Ascending aorta (tissue), 2 donors: ENCODE data around the gene C11orf68. TPM values are rescaled to one million over a fixed set of nuclear protein-coding genes. Genes with fewer than 3 reads are reported as not detected.

ENCODE experiments used
- DNase-seq, 2 donors: peaks; one replicate each; pipeline ENCODE4 v3.0.0-alpha.2; 2019; ENCODE audit warnings: low spot score in 2 of 2
- H3K27ac ChIP-seq, 2 donors: fragments of 200-600 bp; sonication (generic); one replicate each; pipeline ENCODE4 v1.5.1; 2016 to 2017; ENCODE audit warnings: mild to moderate bottlenecking in 1 of 2
- H3K27me3 ChIP-seq: fragments of 200-600 bp; sonication (generic); one replicate; pipeline ENCODE4 v1.5.1; 2017
- H3K36me3 ChIP-seq, 2 donors: fragments of 200-600 bp; sonication (generic); one replicate each; pipeline ENCODE4 v1.5.1; 2016
- H3K4me1 ChIP-seq, 2 donors: fragments of 200-600 bp; sonication (generic); one replicate each; pipeline ENCODE4 v1.5.1; 2016 to 2017; ENCODE audit warnings: mild to moderate bottlenecking in 1 of 2
- H3K4me3 ChIP-seq, 2 donors: fragments of 200-600 bp; sonication (generic); one replicate each; pipeline ENCODE4 v1.5.1; 2016 to 2017; ENCODE audit warnings: mild to moderate bottlenecking in 1 of 2
- H3K9me3 ChIP-seq, 2 donors: fragments of 200-600 bp; sonication (generic); one replicate each; pipeline ENCODE4 v1.5.1; 2016
- CTCF ChIP-seq, 3 experiments: fragments of 200-600 bp in 2 of 3; fragments of 450-650 bp in 1 of 3; sonication (generic) in 2 of 3; IDR thresholded peaks; one replicate each; pipeline ENCODE4 v1.5.1; 2016 to 2019; ENCODE audit warnings: antibody characterized with exemption in 3 of 3, mild to moderate bottlenecking in 1 of 3, moderate library complexity in 1 of 3
- intact Hi-C: fragments of 100-400 bp; cut with DNase I; formaldehyde crosslinking; loops from one replicate; pipeline ENCODE4 v1.15.1; 2023
- total RNA-seq: library from RNA; depleted of rRNA; stranded (reverse); fragments of >200 nt; gene quantifications from one replicate; pipeline ENCODE4 v1.1.0, GENCODE V29; 2016

Gene C11orf68
- total RNA-seq, result 25.3 TPM

DNA sequence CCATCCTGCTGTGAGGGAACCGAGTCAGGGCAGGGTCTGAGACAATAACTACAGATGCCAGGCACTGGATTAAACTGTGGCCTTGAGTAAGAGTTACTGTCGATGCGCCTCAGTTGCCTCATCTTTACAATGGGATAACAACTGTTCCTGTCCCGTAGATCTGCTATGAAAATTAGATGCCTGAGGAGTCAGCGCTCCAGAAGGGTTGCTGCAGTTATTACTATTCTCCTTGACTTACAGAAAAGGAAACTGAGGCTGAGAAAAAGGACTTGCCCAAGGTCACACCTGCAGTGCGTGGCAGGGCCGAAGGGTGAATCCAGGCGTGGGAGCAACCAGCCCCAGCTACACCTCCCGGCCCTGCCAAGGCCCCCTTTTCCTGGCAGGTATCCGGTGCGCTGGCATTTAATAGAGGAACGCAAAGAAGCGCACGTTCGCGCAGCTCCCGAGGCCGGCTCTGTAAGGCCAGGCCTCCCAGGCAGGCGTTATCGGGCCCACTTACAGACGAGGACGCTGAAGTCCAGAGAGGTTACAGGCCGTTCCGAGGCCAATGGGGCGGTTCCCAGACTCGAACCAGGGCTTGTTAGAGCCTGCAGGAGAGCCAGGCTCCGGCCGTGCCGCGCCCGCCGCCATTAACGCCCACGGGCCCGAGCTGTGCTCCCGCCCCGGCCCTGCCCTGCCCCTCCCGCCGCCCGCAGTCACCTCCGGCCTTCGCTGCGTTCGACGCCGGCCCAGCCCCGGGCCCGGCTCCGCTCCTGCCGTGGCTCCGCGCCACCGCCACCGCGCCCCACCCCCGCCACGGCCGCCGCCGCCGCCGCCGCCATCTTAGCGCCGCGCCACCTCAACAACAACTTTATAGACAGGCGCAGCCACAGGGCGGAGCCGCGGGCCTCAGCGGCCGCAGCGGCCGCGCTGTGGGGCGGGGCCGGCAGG is at the start of gene C11orf68:
TSS of gene C11orf68 (minus strand) at position 852 of the 930 bp plus-strand sequence. CDS start at position 821, 31 bp downstream.
- Histone ChIP-seq H3K27me3 (no peaks in the 10 kb centered on the region), H3K9me3 (no peaks in the 10 kb centered on the region), H3K4me1 (peaks cover 43 to 45% of the 10 kb centered on the region in 2 donors), H3K4me3 (peak within 1 kb of the TSS; percentile 79 to 98), H3K27ac (peak within 1 kb of the TSS; percentile 96 to 98), H3K36me3 (peaks cover 12 to 20% of the 10 kb centered on the region in 2 donors)
- intact Hi-C loops, result loop anchor here (1.0 to 5.0 kb wide), 9 partner anchors 18 to 892 kb away; partner anchors contain the start of genes CFL1, FIBP, FOSL1 and KAT5
- peak in 1 of 2 donors; percentile 76 for DNase-seq
- no peak for TF ChIP-seq CTCF (IDR thresholded peaks at IDR 0.05)

GRCh38 chr11:65967329-65967934 is 48.6 kb upstream of the C11orf68 start:
- intact Hi-C loops, result no loop called here

GRCh38 chr11:65965986-65966762 is 47.3 kb upstream of the C11orf68 start:
- intact Hi-C loops, result no loop called here

More at GRCh38 chr11:65967329-65967934, 48.6 kb upstream of the C11orf68 start:
- Histone ChIP-seq H3K4me3 (no peak overlapping the region), H3K27me3 (no peaks in the 10 kb centered on the region), H3K9me3 (no peaks in the 10 kb centered on the region), H3K27ac (no peak overlapping the region), H3K36me3 (peaks cover 61 to 69% of the 10 kb centered on the region in 2 donors), H3K4me1 (peaks cover 13 to 16% of the 10 kb centered on the region in 2 donors)
- no peak for TF ChIP-seq CTCF (IDR thresholded peaks at IDR 0.05)
- DNase-seq, result no peak

DNA sequence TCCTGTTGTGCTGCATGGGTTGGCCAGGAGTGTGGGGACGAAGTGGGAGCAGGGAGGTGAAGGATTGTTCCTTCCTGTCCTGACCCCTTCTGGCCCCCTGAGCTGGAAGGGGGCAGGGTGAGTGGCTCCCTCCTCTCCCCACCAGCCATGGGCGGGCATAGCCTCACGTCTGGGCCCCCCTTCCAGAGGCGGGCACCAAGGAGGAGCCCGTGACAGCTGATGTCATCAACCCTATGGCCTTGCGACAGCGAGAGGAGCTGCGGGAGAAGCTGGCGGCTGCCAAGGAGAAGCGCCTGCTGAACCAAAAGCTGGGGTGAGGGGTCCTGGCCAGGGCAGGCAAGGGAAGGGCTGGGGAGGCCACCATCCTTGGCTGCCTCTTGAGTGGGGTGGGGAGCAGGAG is 46.0 kb upstream of the C11orf68 start:
- peaks cover 56 to 63% of the 10 kb centered on the region in 2 donors for H3K36me3 ChIP-seq
- no peaks in the 10 kb centered on the region for H3K9me3 ChIP-seq
- no peak overlapping the region for H3K27ac ChIP-seq
- H3K4me1 ChIP-seq, result peaks cover 15 to 23% of the 10 kb centered on the region in 2 donors
- no peaks in the 10 kb centered on the region for H3K27me3 ChIP-seq
- intact Hi-C loops, result no loop called here
- DNase-seq, result no peak
- TF ChIP-seq CTCF (IDR thresholded peaks at IDR 0.05), result no peak
- H3K4me3 ChIP-seq, result no peak overlapping the region

More at GRCh38 chr11:65965986-65966762, 47.3 kb upstream of the C11orf68 start:
- Histone ChIP-seq H3K4me1 (peaks cover 15 to 20% of the 10 kb centered on the region in 2 donors), H3K4me3 (no peak overlapping the region), H3K27me3 (no peaks in the 10 kb centered on the region), H3K9me3 (no peaks in the 10 kb centered on the region), H3K27ac (no peak overlapping the region), H3K36me3 (peaks cover 61 to 69% of the 10 kb centered on the region in 2 donors)
- no peak for TF ChIP-seq CTCF (IDR thresholded peaks at IDR 0.05)
- DNase-seq, result no peak

DNA sequence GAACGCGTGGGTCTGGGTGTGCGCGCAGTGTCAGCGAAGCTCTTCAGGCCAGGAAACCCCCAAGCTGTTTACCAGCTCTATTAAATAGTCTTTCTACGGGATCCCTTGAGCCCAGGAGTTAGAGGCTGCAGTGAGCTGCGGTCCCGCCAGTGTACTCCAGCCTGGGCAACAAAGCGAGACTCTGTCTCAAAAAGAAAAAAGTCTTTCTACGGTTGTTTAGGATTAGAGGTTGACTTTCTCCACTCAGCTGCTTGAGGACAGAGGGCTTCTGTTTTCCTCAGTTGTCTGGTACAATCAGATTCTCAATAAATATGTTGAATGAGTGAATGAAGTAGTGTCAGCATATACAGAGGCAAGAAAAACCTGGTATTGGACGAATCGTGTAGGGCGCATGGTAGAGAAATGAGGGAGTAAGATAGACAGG is 43.3 kb upstream of the C11orf68 start:
- Histone ChIP-seq H3K4me1 (peaks cover 15 to 23% of the 10 kb centered on the region in 2 donors), H3K4me3 (peak overlapping the region; percentile 89 to 100), H3K27me3 (no peaks in the 10 kb centered on the region), H3K9me3 (no peaks in the 10 kb centered on the region), H3K27ac (peak overlapping the region; percentile 86 to 96), H3K36me3 (peaks cover 30 to 35% of the 10 kb centered on the region in 2 donors)
- TF ChIP-seq CTCF (IDR thresholded peaks at IDR 0.05), result no peak
- intact Hi-C loops, result loop anchor here (1.0 kb wide), 1 partner anchor 74 kb away; the partner anchor contains the start of gene FIBP
- DNase-seq, result no peak
